Renal cortex interstitium (tissue), 11 donors: Measurements from ENCODE around the gene LDHAL6B. TPM values are rescaled to one million over a fixed set of nuclear protein-coding genes. Genes with fewer than 3 reads are reported as not detected.

Experiments
- DNase-seq, 11 donors: peaks; one replicate each; pipeline ENCODE4 v3.0.0-alpha.2; 2013; ENCODE audit warnings: low read depth in 9 of 11, low spot score in 4 of 11; ENCODE audit errors: extremely low read depth in 1 of 11
- polyA plus RNA-seq, 3 donors: library from polyadenylated mRNA; unstranded; fragments of 120-200 nt; gene quantifications; one replicate each; pipeline ENCODE4 v1.2.1, GENCODE V29; 2013; ENCODE audit not compliant: insufficient read length in 3 of 3

Gene LDHAL6B
- polyA plus RNA-seq, 3 donors, result 0.17 to 0.45 (median 0.19) TPM

- no peak for DNase-seq
These were observed 31.3 kb downstream of the LDHAL6B start for GRCh38 chr15:59237924-59238331.

GRCh38 chr15:59240036-59240435 is 33.4 kb downstream of the LDHAL6B start:
- no peak for DNase-seq

GRCh38 chr15:59242649-59243048 is 36.0 kb downstream of the LDHAL6B start:
- no peak for DNase-seq

- DNase-seq, result no peak
These were observed 37.0 kb downstream of the LDHAL6B start for GRCh38 chr15:59243622-59244021.

GRCh38 chr15:59244337-59244736 is 37.7 kb downstream of the LDHAL6B start:
- no peak for DNase-seq

- no peak for DNase-seq
These were observed 38.9 kb downstream of the LDHAL6B start for GRCh38 chr15:59245559-59245958.

GRCh38 chr15:59247364-59247763 is 40.7 kb downstream of the LDHAL6B start:
- peak in 10 of 11 donors; percentile 22 to 69 (median 45) for DNase-seq

GRCh38 chr15:59249816-59250215 is 43.2 kb downstream of the LDHAL6B start:
- no peak for DNase-seq

- DNase-seq, result no peak
These were observed 43.6 kb downstream of the LDHAL6B start for GRCh38 chr15:59250249-59250648.

- DNase-seq, result no peak
These were observed 44.6 kb downstream of the LDHAL6B start for GRCh38 chr15:59251001-59251845.

GRCh38 chr15:59252137-59252536 is 45.5 kb downstream of the LDHAL6B start:
- no peak for DNase-seq

- DNase-seq, result no peak
These were observed 49.2 kb downstream of the LDHAL6B start for GRCh38 chr15:59255680-59256336.

GRCh38 chr15:59256482-59256881 is 49.8 kb downstream of the LDHAL6B start:
- no peak for DNase-seq

GRCh38 chr15:59257140-59257539 is 50.5 kb downstream of the LDHAL6B start:
- no peak for DNase-seq

Other genes with a start within 250 kb of the LDHAL6B start
- gene RNF111, start 219.2 kb upstream of the LDHAL6B start, polyA plus RNA-seq, result 10 to 100 TPM; 35.6 to 43.8 (median 39.4) TPM
- 10 to 100 TPM; 35.8 to 55.5 (median 53.9) TPM for gene CCNB2, start 101.7 kb upstream of the LDHAL6B start, polyA plus RNA-seq
- 100 to 1,000 TPM; 140 to 193 (median 176) TPM for gene MYO1E, start 166.0 kb downstream of the LDHAL6B start, polyA plus RNA-seq
- 10 to 100 TPM; 21.5 to 26.9 (median 25.9) TPM for gene FAM81A, start 231.3 kb downstream of the LDHAL6B start, polyA plus RNA-seq